Measurements from ENCODE around the gene MCUB.

The MCUB gene

GRCh38 chr4:109730619-109731545 lies 170.8 kb downstream of the MCUB start:
- DNase-seq, result no peak

- DNase-seq, result no peak
These were observed 173.7 kb downstream of the MCUB start for GRCh38 chr4:109733728-109734127.

- DNase-seq, result no peak
These were observed 175.7 kb downstream of the MCUB start for GRCh38 chr4:109735566-109736365.

Measured in activated CD4-positive, CD25-positive, alpha-beta regulatory T cell treated with anti-CD3 and anti-CD28 coated beads, Interleukin-2, amount 50 U/mL, for 72 hours (primary cell).